Thoracic aorta (tissue), 2 donors: ENCODE data around the gene DYNLRB1. TPM values are rescaled to one million over a fixed set of nuclear protein-coding genes. Genes with fewer than 3 reads are reported as not detected.

Experiments used
- ATAC-seq: fragments of 150-250 bp; one replicate; pipeline ENCODE4 v1.8.0; 2017; ENCODE audit warnings: low read depth; ENCODE audit not compliant: insufficient number of reproducible peaks, low FRiP score
- DNase-seq: peaks from one replicate; pipeline ENCODE4 v3.0.0-alpha.2; 2020; ENCODE audit warnings: low spot score
- H3K27ac ChIP-seq, 2 donors: fragments of 200-600 bp; sonication (generic); 1 replicate in 1 of 2; 2 replicates in 1 of 2; pipeline ENCODE4 v1.5.1; 2016; ENCODE audit warnings: mild to moderate bottlenecking in 2 of 2, moderate library complexity in 2 of 2
- H3K27me3 ChIP-seq: fragments of 200-600 bp; sonication (generic); replicated peaks from 2 replicates; pipeline ENCODE4 v1.6.0; 2016; ENCODE audit warnings: mild to moderate bottlenecking; ENCODE audit not compliant: insufficient read depth
- H3K36me3 ChIP-seq: fragments of 200-600 bp; sonication (generic); one replicate; pipeline ENCODE4 v1.5.1; 2016
- H3K4me1 ChIP-seq, 2 donors: fragments of 200-600 bp; sonication (generic); 1 replicate in 1 of 2; 2 replicates in 1 of 2; pipeline versions ENCODE4 v1.5.1 to v1.6.0; 2016; ENCODE audit warnings: low read depth in 2 of 2, mild to moderate bottlenecking in 1 of 2; ENCODE audit not compliant: control insufficient read depth in 1 of 2
- H3K4me3 ChIP-seq: fragments of 200-600 bp; sonication (generic); 2 replicates; pipeline ENCODE4 v1.5.1; 2016; ENCODE audit warnings: mild to moderate bottlenecking
- H3K9me3 ChIP-seq: fragments of 200-600 bp; sonication (generic); 2 replicates; pipeline ENCODE4 v1.5.1; 2016
- CTCF ChIP-seq: fragments of 200-600 bp; sonication (generic); IDR thresholded peaks from one replicate; pipeline ENCODE4 v1.5.1; 2019; ENCODE audit warnings: antibody characterized with exemption
- total RNA-seq, 2 donors: library from RNA; depleted of rRNA; stranded (reverse); fragments of >200 nt; gene quantifications; one replicate each; pipeline versions ENCODE4 v1.1.0 to v1.2.3, GENCODE V29; 2016

The DYNLRB1 gene
- total RNA-seq, 2 donors from 2014 or later = 115 to 138 TPM

DNA sequence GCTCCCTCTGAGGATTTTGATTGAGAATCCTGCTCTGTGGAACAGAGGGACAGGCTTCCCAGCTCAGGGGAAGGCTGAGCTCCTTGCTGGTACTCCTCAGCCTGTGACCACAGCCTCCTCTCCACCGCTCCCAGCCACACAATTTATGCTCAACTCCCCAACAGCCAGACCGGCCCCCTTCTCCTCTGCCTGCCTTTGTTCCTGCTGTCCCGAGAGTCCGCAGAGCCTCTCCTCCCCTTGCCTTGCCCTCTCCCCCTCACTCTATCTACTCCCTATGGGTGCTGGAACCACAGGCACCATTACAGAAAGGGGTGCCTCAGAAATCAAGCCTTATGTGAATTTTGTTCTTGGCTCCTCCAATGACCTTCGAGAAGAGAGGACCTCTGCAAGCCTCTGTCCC is 58.2 kb downstream of the DYNLRB1 start:
- TF ChIP-seq CTCF = no peak
- DNase-seq = no peak
- H3K9me3 ChIP-seq = no peaks in the 10 kb centered on the region
- no peak overlapping the region for H3K27ac ChIP-seq
- H3K27me3 ChIP-seq = no peaks in the 10 kb centered on the region
- H3K4me3 ChIP-seq = no peak overlapping the region
- H3K4me1 ChIP-seq = no peaks in the 10 kb centered on the region
- no peak for ATAC-seq
- peaks cover 13% of the 10 kb centered on the region for H3K36me3 ChIP-seq

DNA sequence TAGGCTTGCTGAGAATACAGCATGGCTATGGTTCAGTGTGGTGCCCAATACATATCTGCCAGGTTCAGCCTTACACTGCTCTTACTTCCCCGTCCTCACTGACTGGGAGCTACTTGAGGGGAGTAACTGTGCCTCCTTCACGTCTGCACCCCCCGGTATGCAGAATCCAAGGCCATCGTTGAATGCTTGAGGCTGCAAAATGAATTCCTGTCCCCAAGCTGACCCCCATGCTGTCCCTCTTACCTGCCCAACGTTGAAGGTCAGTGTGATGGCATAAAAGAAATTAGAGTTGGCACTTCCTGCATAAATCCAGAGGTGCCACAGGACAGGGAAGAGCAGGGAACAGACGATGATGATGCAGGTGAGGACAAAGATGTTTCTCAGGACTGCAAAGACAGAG is 58.6 kb downstream of the DYNLRB1 start:
- no peak overlapping the region for H3K4me3 ChIP-seq
- no peaks in the 10 kb centered on the region for H3K9me3 ChIP-seq
- no peak for DNase-seq
- H3K27ac ChIP-seq = no peak overlapping the region
- no peak for ATAC-seq
- H3K27me3 ChIP-seq = no peaks in the 10 kb centered on the region
- H3K36me3 ChIP-seq = peaks cover 13% of the 10 kb centered on the region
- no peaks in the 10 kb centered on the region for H3K4me1 ChIP-seq
- no peak for TF ChIP-seq CTCF

GRCh38 chr20:34575271-34575670 is 59.0 kb downstream of the DYNLRB1 start:
- no peak overlapping the region for H3K4me3 ChIP-seq
- H3K27me3 ChIP-seq = no peaks in the 10 kb centered on the region
- TF ChIP-seq CTCF = no peak
- no peaks in the 10 kb centered on the region for H3K9me3 ChIP-seq
- peaks cover 13% of the 10 kb centered on the region for H3K36me3 ChIP-seq
- DNase-seq = no peak
- H3K4me1 ChIP-seq = no peaks in the 10 kb centered on the region
- no peak overlapping the region for H3K27ac ChIP-seq
- no peak for ATAC-seq

DNA sequence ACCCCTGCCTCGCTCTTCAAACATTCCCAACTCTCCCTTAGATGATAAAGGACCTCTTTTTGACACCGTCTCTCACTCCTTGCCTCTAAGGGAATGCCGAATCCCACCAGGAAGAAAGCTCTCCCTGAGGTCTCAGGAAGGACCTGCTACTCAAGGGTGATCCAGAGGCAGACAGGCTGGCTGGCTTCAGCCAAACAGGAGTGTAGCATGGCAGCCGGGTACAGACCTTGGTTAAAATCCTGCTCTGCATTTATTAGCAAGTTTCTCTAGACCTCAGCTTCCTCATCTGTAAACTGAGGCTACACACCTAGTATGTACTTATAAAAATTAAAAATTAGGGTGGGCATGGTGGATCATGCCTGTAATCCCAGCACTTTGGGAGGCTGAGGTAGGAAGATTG is 59.5 kb downstream of the DYNLRB1 start:
- ATAC-seq = no peak
- H3K36me3 ChIP-seq = peaks cover 13% of the 10 kb centered on the region
- no peak overlapping the region for H3K4me3 ChIP-seq
- no peaks in the 10 kb centered on the region for H3K27me3 ChIP-seq
- no peaks in the 10 kb centered on the region for H3K4me1 ChIP-seq
- DNase-seq = no peak
- no peak overlapping the region for H3K27ac ChIP-seq
- TF ChIP-seq CTCF = no peak
- no peaks in the 10 kb centered on the region for H3K9me3 ChIP-seq

DNA sequence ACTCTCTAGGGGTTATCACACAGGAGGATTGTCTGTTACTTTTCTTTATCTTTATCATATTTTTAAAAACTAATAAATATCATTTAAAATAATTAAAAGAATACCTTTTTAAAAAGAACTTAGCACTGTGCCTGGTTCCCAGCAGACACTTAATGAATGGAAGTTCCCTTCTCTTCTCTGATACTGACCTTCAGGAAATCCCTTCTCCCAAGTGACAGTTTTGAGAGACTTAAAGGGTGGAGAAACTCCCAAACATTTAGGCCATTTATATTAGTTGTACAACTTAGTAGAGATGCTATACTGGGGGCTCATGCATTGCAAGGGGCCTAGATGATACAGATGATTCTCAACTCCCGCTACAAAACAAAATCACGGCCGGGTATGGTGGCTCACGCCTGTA is 60.8 kb downstream of the DYNLRB1 start:
- no peak for ATAC-seq
- H3K27ac ChIP-seq = no peak overlapping the region

More for the DNA sequence above, 60.8 kb downstream of the DYNLRB1 start:
- Histone ChIP-seq H3K36me3 (peaks cover 13% of the 10 kb centered on the region), H3K4me3 (no peak overlapping the region), H3K9me3 (no peaks in the 10 kb centered on the region), H3K27me3 (no peaks in the 10 kb centered on the region), H3K4me1 (peaks cover 6 to 11% of the 10 kb centered on the region in 2 donors)
- no peak for TF ChIP-seq CTCF
- DNase-seq = no peak
